IMR-90 (cell line): ENCODE data around the gene OR8G1. TPM values are rescaled to one million over a fixed set of nuclear protein-coding genes. Genes with fewer than 3 reads are reported as not detected.

Experiments
- ATAC-seq: fragments of 200-7000 bp; cut with Tn5 transposase; 2 replicates; pipeline ENCODE4 v1.9.1; 2020; ENCODE audit warnings: low read depth, mild to moderate bottlenecking, moderate library complexity
- BruUV-seq: library from RNA; stranded (reverse); fragments of 400-500 nt; replicated peaks from 2 replicates; lab custom pipeline; 2021; lab: Mats Ljungman, UMichigan
- CTCF ChIA-PET: fragments of 300-600 bp; formaldehyde crosslinking; extraction: SDS; loops from one replicate; lab custom pipeline; 2021; ENCODE audit warnings: antibody characterized with exemption; lab: Yijun Ruan, JAX
- POLR2A ChIA-PET: fragments of 300-600 bp; sonication (Branson Sonifier 250); formaldehyde crosslinking; loops from one replicate; lab custom pipeline; 2022; ENCODE audit warnings: antibody characterized with exemption; ENCODE audit not compliant: unreplicated experiment; lab: Charles Lee
- DNase-seq: peaks from one replicate; pipeline ENCODE4 v3.0.0; 2013
- H2AFZ ChIP-seq: replicated peaks from 2 replicates; pipeline ENCODE3; 2013; ENCODE audit warnings: low read length, mild to moderate bottlenecking; ENCODE audit not compliant: poor library complexity
- H2AK5ac ChIP-seq: 2 replicates; pipeline ENCODE4 v1.6.1; 2013; ENCODE audit warnings: low read depth, low read length, inconsistent platforms
- H2AK9ac ChIP-seq: replicated peaks from 2 replicates; pipeline ENCODE3; 2013; ENCODE audit warnings: mild to moderate bottlenecking, low read depth, low read length, moderate library complexity; ENCODE audit not compliant: poor library complexity
- H2BK120ac ChIP-seq: 2 replicates; pipeline ENCODE4 v1.6.1; 2013; ENCODE audit warnings: low read depth, low read length, inconsistent platforms
- H2BK15ac ChIP-seq: 3 replicates; pipeline ENCODE4 v1.6.1; 2013; ENCODE audit warnings: low read depth, low read length, inconsistent platforms
- H2BK20ac ChIP-seq: 2 replicates; pipeline ENCODE4 v1.6.1; 2013; ENCODE audit warnings: low read depth, mild to moderate bottlenecking, inconsistent platforms, low read length, moderate library complexity
- H2BK5ac ChIP-seq: 2 replicates; pipeline ENCODE4 v1.6.1; 2013; ENCODE audit warnings: mild to moderate bottlenecking, low read depth, low read length, inconsistent platforms; ENCODE audit not compliant: poor library complexity, severe bottlenecking
- H3K14ac ChIP-seq: replicated peaks from 2 replicates; pipeline ENCODE4 v1.6.1; 2013; ENCODE audit warnings: low read depth, low read length, inconsistent platforms
- H3K18ac ChIP-seq: 2 replicates; pipeline ENCODE4 v1.6.1; 2013; ENCODE audit warnings: low read depth, low read length, control low read depth
- H3K23ac ChIP-seq: 2 replicates; pipeline ENCODE4 v1.6.1; 2013; ENCODE audit warnings: low read depth, low read length, inconsistent platforms
- H3K27ac ChIP-seq: 2 replicates; pipeline ENCODE4 v1.5.1; 2013; ENCODE audit warnings: mild to moderate bottlenecking, control low read depth, low read length; ENCODE audit not compliant: insufficient read depth
- H3K27me3 ChIP-seq: 2 replicates; pipeline ENCODE4 v1.6.1; 2013; ENCODE audit warnings: low read length; ENCODE audit not compliant: control insufficient read depth, insufficient read depth
- H3K36me3 ChIP-seq: 2 replicates; pipeline ENCODE4 v1.6.1; 2013; ENCODE audit warnings: low read length, mixed read lengths; ENCODE audit not compliant: control insufficient read depth, insufficient read depth
- H3K4ac ChIP-seq: 2 replicates; pipeline ENCODE4 v1.6.1; 2013; ENCODE audit warnings: low read depth, low read length, inconsistent platforms
- H3K4me1 ChIP-seq: 2 replicates; pipeline ENCODE4 v1.6.1; 2013; ENCODE audit warnings: low read length, mixed read lengths; ENCODE audit not compliant: control insufficient read depth, insufficient read depth
- H3K4me2 ChIP-seq: 2 replicates; pipeline ENCODE4 v1.6.1; 2013; ENCODE audit warnings: low read depth, mild to moderate bottlenecking, control low read depth, low read length, moderate library complexity
- H3K4me3 ChIP-seq: 2 replicates; pipeline ENCODE4 v1.5.1; 2013; ENCODE audit warnings: low read depth, mild to moderate bottlenecking, control low read depth, low read length, moderate library complexity; ENCODE audit not compliant: insufficient read depth
- H3K56ac ChIP-seq: 2 replicates; pipeline ENCODE4 v1.6.1; 2013; ENCODE audit warnings: low read length, inconsistent platforms; ENCODE audit not compliant: insufficient read depth; ENCODE audit errors: extremely low read depth
- H3K79me1 ChIP-seq, 2 experiments: 2 replicates each; pipeline ENCODE4 v1.6.1; 2013; ENCODE audit warnings: low read length in 2 of 2, inconsistent platforms in 1 of 2, low read depth in 1 of 2
- H3K9ac ChIP-seq: 2 replicates; pipeline ENCODE4 v1.6.1; 2013; ENCODE audit warnings: low read depth, low read length, control low read depth
- H3K9me1 ChIP-seq: 2 replicates; pipeline ENCODE4 v1.6.1; 2013; ENCODE audit warnings: low read length, inconsistent platforms; ENCODE audit not compliant: insufficient read depth
- H3K9me3 ChIP-seq: 2 replicates; pipeline ENCODE4 v1.6.1; 2013; ENCODE audit warnings: low read length; ENCODE audit not compliant: control insufficient read depth, insufficient read depth
- H4K20me1 ChIP-seq: 2 replicates; pipeline ENCODE4 v1.6.1; 2013; ENCODE audit warnings: low read length, inconsistent platforms; ENCODE audit not compliant: insufficient read depth
- H4K5ac ChIP-seq: 2 replicates; pipeline ENCODE4 v1.6.1; 2013; ENCODE audit warnings: mild to moderate bottlenecking, low read depth, low read length, control low read depth
- H4K8ac ChIP-seq, 2 experiments: 2 replicates each; pipeline ENCODE4 v1.6.1; 2013; ENCODE audit warnings: low read depth in 2 of 2, low read length in 2 of 2, control low read depth in 1 of 2, inconsistent platforms in 1 of 2
- H4K91ac ChIP-seq: 2 replicates; pipeline ENCODE4 v1.6.1; 2013; ENCODE audit warnings: low read depth, low read length, inconsistent platforms; ENCODE audit not compliant: insufficient read depth
- BHLHE40 ChIP-seq: fragments of 150-350 bp; IDR thresholded peaks from 2 replicates; pipeline ENCODE4 v1.6.1; 2016; ENCODE audit warnings: mild to moderate bottlenecking, low read depth, low read length
- MAFK ChIP-seq: IDR thresholded peaks from 2 replicates; pipeline ENCODE4 v1.6.1; 2012; ENCODE audit warnings: low read depth, low read length, improper control_type of control experiment
- MXI1 ChIP-seq: IDR thresholded peaks from 2 replicates; pipeline ENCODE4 v1.6.1; 2012; ENCODE audit warnings: low read depth, mild to moderate bottlenecking, low read length, moderate library complexity, borderline replicate concordance
- NFE2L2 ChIP-seq: fragments of 150-350 bp; IDR thresholded peaks from 2 replicates; pipeline ENCODE4 v1.6.1; 2016; ENCODE audit warnings: low read depth, mild to moderate bottlenecking, low read length
- RAD21 ChIP-seq: IDR thresholded peaks from 2 replicates; pipeline ENCODE4 v1.6.1; 2012; ENCODE audit warnings: low read length, improper control_type of control experiment
- RCOR1 ChIP-seq: IDR thresholded peaks from 2 replicates; pipeline ENCODE4 v1.6.1; 2012; ENCODE audit warnings: mild to moderate bottlenecking, low read length, improper control_type of control experiment; ENCODE audit not compliant: insufficient replicate concordance
- RFX5 ChIP-seq: IDR thresholded peaks from 2 replicates; pipeline ENCODE4 v1.8.0; 2012; ENCODE audit warnings: low read depth, mild to moderate bottlenecking, low read length, moderate library complexity
- dilution Hi-C: fragments of 300-500 bp; cut with HindIII; formaldehyde crosslinking; loops from one replicate; pipeline ENCODE4 v1.14.3; 2018; ENCODE audit warnings: low sequenced_read_pairs; ENCODE audit not compliant: unreplicated experiment
- in situ Hi-C: fragments of 300-500 bp; cut with MboI; formaldehyde crosslinking; loops from 3 replicates; pipeline ENCODE4 v1.14.3; 2019; ENCODE audit warnings: low sequenced_read_pairs, inconsistent platforms, mixed read lengths
- intact Hi-C: fragments of 100-400 bp; cut with micrococcal nuclease; formaldehyde crosslinking; loops from 2 replicates; pipeline ENCODE4 v1.10.0; 2022
- polyA plus RNA-seq, 3 experiments: library from polyadenylated mRNA; depleted of rRNA; stranded (reverse); fragments of >200 nt; gene quantifications; 2 replicates each; pipeline ENCODE4 v1.2.3, GENCODE V29; 2012; ENCODE audit warnings: low replicate concordance in 1 of 3
- total RNA-seq: library from RNA; depleted of rRNA; stranded (reverse); fragments of >200 nt; gene quantifications from 2 replicates; pipeline ENCODE4 v1.2.3, GENCODE V29; 2012
- TF ChIP-seq, protein P1 (sequence below): fragments of 150-350 bp; IDR thresholded peaks from 2 replicates; pipeline ENCODE4 v1.6.1; 2016; ENCODE audit warnings: low read depth, mild to moderate bottlenecking, low read length, moderate library complexity, borderline replicate concordance
- TF ChIP-seq, protein P2 (sequence below): fragments of 150-350 bp; IDR thresholded peaks from 2 replicates; pipeline ENCODE4 v1.6.1; 2017; ENCODE audit warnings: mild to moderate bottlenecking, antibody characterized with exemption, low read length, low read depth
- TF ChIP-seq, protein P3 (sequence below): conservative IDR thresholded peaks from 2 replicates; pipeline ENCODE4 v1.5.1; 2012; ENCODE audit warnings: mild to moderate bottlenecking, low read depth, low read length, improper control_type of control experiment

Gene OR8G1
- total and polyA plus RNA-seq, 2 of the 4 experiments (the other 2 are of a cell fraction): not detected

DNA sequence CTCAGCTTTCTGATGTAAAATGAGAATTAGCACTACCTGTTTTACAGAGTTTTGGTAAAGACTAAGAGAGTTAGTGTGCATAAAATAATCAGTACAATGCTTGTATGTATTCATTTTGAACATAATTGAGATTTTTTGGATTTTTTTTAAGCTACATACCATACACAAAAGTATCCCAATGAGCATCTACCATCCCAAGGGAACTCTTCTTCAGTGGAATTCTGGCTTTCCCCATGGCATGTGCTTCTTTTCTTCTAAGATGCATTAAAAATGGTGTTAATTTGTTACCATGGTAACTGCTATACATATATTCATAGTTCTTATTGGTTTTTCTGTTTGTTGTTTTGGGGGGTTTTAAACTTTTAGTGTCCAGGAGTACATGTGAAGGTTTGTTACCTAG lies 55.1 kb downstream of the OR8G1 start:
- no TSS peak for BruUV-seq

More for the DNA sequence above, 55.1 kb downstream of the OR8G1 start:
- H3K9me1 ChIP-seq: no peaks in the 10 kb centered on the region
- H3K9ac ChIP-seq: no peak overlapping the region
- no peak overlapping the region for H3K4ac ChIP-seq
- no peak overlapping the region for H2AFZ ChIP-seq
- no peak for TF ChIP-seq RAD21
- TF ChIP-seq BHLHE40: no peak
- TF ChIP-seq MAFK: no peak
- TF ChIP-seq, protein P1, sequence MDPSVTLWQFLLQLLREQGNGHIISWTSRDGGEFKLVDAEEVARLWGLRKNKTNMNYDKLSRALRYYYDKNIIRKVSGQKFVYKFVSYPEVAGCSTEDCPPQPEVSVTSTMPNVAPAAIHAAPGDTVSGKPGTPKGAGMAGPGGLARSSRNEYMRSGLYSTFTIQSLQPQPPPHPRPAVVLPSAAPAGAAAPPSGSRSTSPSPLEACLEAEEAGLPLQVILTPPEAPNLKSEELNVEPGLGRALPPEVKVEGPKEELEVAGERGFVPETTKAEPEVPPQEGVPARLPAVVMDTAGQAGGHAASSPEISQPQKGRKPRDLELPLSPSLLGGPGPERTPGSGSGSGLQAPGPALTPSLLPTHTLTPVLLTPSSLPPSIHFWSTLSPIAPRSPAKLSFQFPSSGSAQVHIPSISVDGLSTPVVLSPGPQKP: no peak
- no peak for TF ChIP-seq NFE2L2
- no peak for TF ChIP-seq RCOR1
- no peak for TF ChIP-seq RFX5
- no peak for TF ChIP-seq MXI1
- TF ChIP-seq, protein P2, sequence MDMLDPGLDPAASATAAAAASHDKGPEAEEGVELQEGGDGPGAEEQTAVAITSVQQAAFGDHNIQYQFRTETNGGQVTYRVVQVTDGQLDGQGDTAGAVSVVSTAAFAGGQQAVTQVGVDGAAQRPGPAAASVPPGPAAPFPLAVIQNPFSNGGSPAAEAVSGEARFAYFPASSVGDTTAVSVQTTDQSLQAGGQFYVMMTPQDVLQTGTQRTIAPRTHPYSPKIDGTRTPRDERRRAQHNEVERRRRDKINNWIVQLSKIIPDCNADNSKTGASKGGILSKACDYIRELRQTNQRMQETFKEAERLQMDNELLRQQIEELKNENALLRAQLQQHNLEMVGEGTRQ: no peak
- TF ChIP-seq, protein P3, sequence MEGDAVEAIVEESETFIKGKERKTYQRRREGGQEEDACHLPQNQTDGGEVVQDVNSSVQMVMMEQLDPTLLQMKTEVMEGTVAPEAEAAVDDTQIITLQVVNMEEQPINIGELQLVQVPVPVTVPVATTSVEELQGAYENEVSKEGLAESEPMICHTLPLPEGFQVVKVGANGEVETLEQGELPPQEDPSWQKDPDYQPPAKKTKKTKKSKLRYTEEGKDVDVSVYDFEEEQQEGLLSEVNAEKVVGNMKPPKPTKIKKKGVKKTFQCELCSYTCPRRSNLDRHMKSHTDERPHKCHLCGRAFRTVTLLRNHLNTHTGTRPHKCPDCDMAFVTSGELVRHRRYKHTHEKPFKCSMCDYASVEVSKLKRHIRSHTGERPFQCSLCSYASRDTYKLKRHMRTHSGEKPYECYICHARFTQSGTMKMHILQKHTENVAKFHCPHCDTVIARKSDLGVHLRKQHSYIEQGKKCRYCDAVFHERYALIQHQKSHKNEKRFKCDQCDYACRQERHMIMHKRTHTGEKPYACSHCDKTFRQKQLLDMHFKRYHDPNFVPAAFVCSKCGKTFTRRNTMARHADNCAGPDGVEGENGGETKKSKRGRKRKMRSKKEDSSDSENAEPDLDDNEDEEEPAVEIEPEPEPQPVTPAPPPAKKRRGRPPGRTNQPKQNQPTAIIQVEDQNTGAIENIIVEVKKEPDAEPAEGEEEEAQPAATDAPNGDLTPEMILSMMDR: no peak
- no peaks in the 10 kb centered on the region for H3K27me3 ChIP-seq
- no peaks in the 10 kb centered on the region for H3K4me1 ChIP-seq
- H3K79me1 ChIP-seq: no peaks in the 10 kb centered on the region
- H2BK120ac ChIP-seq: no peak overlapping the region
- H2BK20ac ChIP-seq: no peak overlapping the region
- no peak for DNase-seq
- CTCF ChIA-PET: interaction anchor here (0.5 kb wide), 1 partner anchor 75 kb away, joined by 3 read pairs; no protein-coding TSS in a partner anchor
- no peaks in the 10 kb centered on the region; the same call in 1 of the 2 replicates for H3K9me3 ChIP-seq
- no peak overlapping the region for H2AK5ac ChIP-seq
- no peak; the same call in 1 of the 2 replicates for ATAC-seq
- no peak overlapping the region for H4K91ac ChIP-seq
- dilution Hi-C loops: no loop called here
- H3K4me3 ChIP-seq: no peak overlapping the region
- H2BK5ac ChIP-seq: no peak overlapping the region
- no peak overlapping the region for H4K8ac ChIP-seq
- H3K36me3 ChIP-seq: no peaks in the 10 kb centered on the region
- intact Hi-C loops: no loop called here
- no peak overlapping the region for H3K56ac ChIP-seq
- H2AK9ac ChIP-seq: no peak overlapping the region
- no peaks in the 10 kb centered on the region for H4K20me1 ChIP-seq
- no peak overlapping the region for H4K5ac ChIP-seq
- H3K14ac ChIP-seq: no peak overlapping the region
- H3K4me2 ChIP-seq: no peak overlapping the region; the same call in 1 of the 2 replicates
- in situ Hi-C loops: no loop called here
- no peak overlapping the region for H3K27ac ChIP-seq
- no peak overlapping the region; the same call in 1 of the 2 replicates for H3K18ac ChIP-seq
- POLR2A ChIA-PET: interaction anchor here (0.6 kb wide), 1 partner anchor 1297 kb away, joined by 3 read pairs; the partner anchor contains the start of gene STT3A
- H3K23ac ChIP-seq: no peak overlapping the region
- no peak overlapping the region for H2BK15ac ChIP-seq
